ENCODE measurements around the gene WDR70. TPM values are rescaled to one million over a fixed set of nuclear protein-coding genes. Genes with fewer than 3 reads are reported as not detected.

WDR70 gene
- total RNA-seq, 1 experiment from 2014 or later: 40.2 TPM

- ChIA-PET POLR2A (no interaction called here), CTCF (no interaction called here)
- H3K4me3 ChIP-seq (ENCODE audit: low read depth, low read length): no peak overlapping the region
- H3K4me1 Mint-ChIP-seq (ENCODE audit: low read depth, unreplicated experiment): no peaks in the 10 kb centered on the region
- intact Hi-C loops (cut with micrococcal nuclease; ENCODE audit: unreplicated experiment): no loop called here
- no peak for DNase-seq
- no peaks in the 10 kb centered on the region for H3K27me3 ChIP-seq (replicated peaks; ENCODE audit: control insufficient read depth, insufficient read depth, low read length)
- TF ChIP-seq, protein P1, sequence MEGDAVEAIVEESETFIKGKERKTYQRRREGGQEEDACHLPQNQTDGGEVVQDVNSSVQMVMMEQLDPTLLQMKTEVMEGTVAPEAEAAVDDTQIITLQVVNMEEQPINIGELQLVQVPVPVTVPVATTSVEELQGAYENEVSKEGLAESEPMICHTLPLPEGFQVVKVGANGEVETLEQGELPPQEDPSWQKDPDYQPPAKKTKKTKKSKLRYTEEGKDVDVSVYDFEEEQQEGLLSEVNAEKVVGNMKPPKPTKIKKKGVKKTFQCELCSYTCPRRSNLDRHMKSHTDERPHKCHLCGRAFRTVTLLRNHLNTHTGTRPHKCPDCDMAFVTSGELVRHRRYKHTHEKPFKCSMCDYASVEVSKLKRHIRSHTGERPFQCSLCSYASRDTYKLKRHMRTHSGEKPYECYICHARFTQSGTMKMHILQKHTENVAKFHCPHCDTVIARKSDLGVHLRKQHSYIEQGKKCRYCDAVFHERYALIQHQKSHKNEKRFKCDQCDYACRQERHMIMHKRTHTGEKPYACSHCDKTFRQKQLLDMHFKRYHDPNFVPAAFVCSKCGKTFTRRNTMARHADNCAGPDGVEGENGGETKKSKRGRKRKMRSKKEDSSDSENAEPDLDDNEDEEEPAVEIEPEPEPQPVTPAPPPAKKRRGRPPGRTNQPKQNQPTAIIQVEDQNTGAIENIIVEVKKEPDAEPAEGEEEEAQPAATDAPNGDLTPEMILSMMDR (IDR thresholded peaks at IDR 0.05; ENCODE audit: insufficient read depth in 1 of 2, low read depth in 1 of 2, low read length in 1 of 2, severe bottlenecking in 1 of 2, unreplicated experiment in 1 of 2): no peak
- BruUV-seq (replicated peaks): no TSS peak
- H3K9me3 Mint-ChIP-seq (ENCODE audit: unreplicated experiment): peaks cover 35% of the 10 kb centered on the region
- H3K36me3 Mint-ChIP-seq (ENCODE audit: insufficient read depth, unreplicated experiment): peaks cover 6% of the 10 kb centered on the region
- no peaks in the 10 kb centered on the region for H3K36me3 ChIP-seq (ENCODE audit: control insufficient read depth, insufficient read depth, low read length)
- no peaks in the 10 kb centered on the region for H3K4me1 ChIP-seq
- H3K27ac Mint-ChIP-seq (ENCODE audit: unreplicated experiment): no peak overlapping the region
- peaks cover 17% of the 10 kb centered on the region for H3K9me3 ChIP-seq
- no peak overlapping the region for H3K4me3 Mint-ChIP-seq (ENCODE audit: unreplicated experiment)
- no peaks in the 10 kb centered on the region for H3K27me3 Mint-ChIP-seq (ENCODE audit: insufficient read depth, unreplicated experiment)
These were observed 249.8 kb downstream of the WDR70 start for GRCh38 chr5:37628876-37629275.

DNA sequence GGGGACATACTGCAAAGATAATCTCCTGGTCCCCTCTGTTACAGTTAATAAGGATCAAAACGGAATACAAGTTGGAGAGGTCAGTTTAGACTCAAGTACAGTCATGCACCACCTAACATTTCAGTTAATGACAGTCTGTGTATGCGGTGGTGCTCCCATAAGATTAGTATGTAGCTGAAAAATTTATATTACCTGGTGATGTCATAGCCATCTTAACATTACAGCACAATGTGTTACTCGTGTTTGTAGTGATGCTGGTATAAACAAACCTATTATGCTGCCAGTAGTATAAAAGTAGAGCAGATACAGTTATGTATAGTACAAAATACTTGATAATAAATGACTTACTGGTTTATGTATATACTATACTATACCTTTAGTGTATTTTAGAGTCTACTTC, 252.8 kb downstream of the WDR70 start:
- Mint-ChIP-seq H3K4me1 (ENCODE audit: low read depth, unreplicated experiment) (no peaks in the 10 kb centered on the region), H3K36me3 (ENCODE audit: insufficient read depth, unreplicated experiment) (peaks cover 6% of the 10 kb centered on the region), H3K9me3 (ENCODE audit: unreplicated experiment) (peaks cover 30% of the 10 kb centered on the region), H3K4me3 (ENCODE audit: unreplicated experiment) (no peak overlapping the region), H3K27ac (ENCODE audit: unreplicated experiment) (no peak overlapping the region), H3K27me3 (ENCODE audit: insufficient read depth, unreplicated experiment) (no peaks in the 10 kb centered on the region)
- no peak for DNase-seq
- peaks cover 17% of the 10 kb centered on the region for H3K9me3 ChIP-seq
- ChIA-PET POLR2A (no interaction called here), CTCF (no interaction called here)
- BruUV-seq (replicated peaks): no TSS peak
- no peaks in the 10 kb centered on the region for H3K27me3 ChIP-seq (replicated peaks; ENCODE audit: control insufficient read depth, insufficient read depth, low read length)
- H3K36me3 ChIP-seq (ENCODE audit: control insufficient read depth, insufficient read depth, low read length): no peaks in the 10 kb centered on the region
- H3K4me1 ChIP-seq: no peaks in the 10 kb centered on the region
- intact Hi-C loops (cut with micrococcal nuclease; ENCODE audit: unreplicated experiment): no loop called here
- H3K4me3 ChIP-seq (ENCODE audit: low read depth, low read length): no peak overlapping the region
- TF ChIP-seq, protein P1 (IDR thresholded peaks at IDR 0.05; ENCODE audit: insufficient read depth in 1 of 2, low read depth in 1 of 2, low read length in 1 of 2, severe bottlenecking in 1 of 2, unreplicated experiment in 1 of 2): no peak

GRCh38 chr5:37637165-37637845, 258.2 kb downstream of the WDR70 start:
- intact Hi-C loops (cut with micrococcal nuclease; ENCODE audit: unreplicated experiment): loop anchor here (1.0 kb wide), 1 partner anchor 13 kb away; no protein-coding TSS in a partner anchor
- no peak for DNase-seq
- H3K4me3 Mint-ChIP-seq (ENCODE audit: unreplicated experiment): no peak overlapping the region

More at GRCh38 chr5:37637165-37637845, 258.2 kb downstream of the WDR70 start:
- H3K9me3 Mint-ChIP-seq (ENCODE audit: unreplicated experiment): no peaks in the 10 kb centered on the region
- Histone ChIP-seq H3K4me3 (ENCODE audit: low read depth, low read length) (no peak overlapping the region), H3K27me3 (replicated peaks; ENCODE audit: control insufficient read depth, insufficient read depth, low read length) (no peaks in the 10 kb centered on the region), H3K9me3 (no peaks in the 10 kb centered on the region), H3K36me3 (ENCODE audit: control insufficient read depth, insufficient read depth, low read length) (no peaks in the 10 kb centered on the region), H3K4me1 (peaks cover 19% of the 10 kb centered on the region)
- no peak overlapping the region for H3K27ac Mint-ChIP-seq (ENCODE audit: unreplicated experiment)
- TF ChIP-seq, protein P1 (IDR thresholded peaks at IDR 0.05; ENCODE audit: insufficient read depth in 1 of 2, low read depth in 1 of 2, low read length in 1 of 2, severe bottlenecking in 1 of 2, unreplicated experiment in 1 of 2): no peak
- H3K4me1 Mint-ChIP-seq (ENCODE audit: low read depth, unreplicated experiment): peaks cover 19% of the 10 kb centered on the region
- BruUV-seq (replicated peaks): no TSS peak
- CTCF ChIA-PET: no interaction called here
- H3K27me3 Mint-ChIP-seq (ENCODE audit: insufficient read depth, unreplicated experiment): no peaks in the 10 kb centered on the region
- POLR2A ChIA-PET: no interaction called here
- no peaks in the 10 kb centered on the region for H3K36me3 Mint-ChIP-seq (ENCODE audit: insufficient read depth, unreplicated experiment)
